ENCODE measurements around the gene VSTM2B. TPM values are rescaled to one million over a fixed set of nuclear protein-coding genes. Genes with fewer than 3 reads are reported as not detected.

Gene VSTM2B
- 0.07 to 0.09 TPM in 2 of 5 replicates, not detected in the others for total RNA-seq (2022; extraction: Qiagen RNA extraction)

GRCh38 chr19:29525901-29526729 is at the start of gene VSTM2B:
Gene VSTM2B (plus strand): TSS chr19:29525994. CDS start chr19:29526584, 590 bp downstream.

GRCh38 chr19:29605653-29606419 is 80.0 kb downstream of the VSTM2B start, which contains the start of gene POP4:
Gene POP4 (plus strand): TSS chr19:29606283. CDS start chr19:29606319, 36 bp downstream.

Other genes starting within 250 kb of the VSTM2B start
- gene POP4, start 80.3 kb downstream of the VSTM2B start, total RNA-seq (2022; extraction: Qiagen RNA extraction), result 181 to 245 TPM (median 195 TPM) in 5 replicates
- 7.0 to 11.4 TPM (median 10.5 TPM) in 5 replicates for gene PLEKHF1, start 139.5 kb downstream of the VSTM2B start, total RNA-seq (2022; extraction: Qiagen RNA extraction)
- 42.5 to 51.4 TPM (median 48.6 TPM) in 5 replicates for gene C19orf12, start 189.3 kb downstream of the VSTM2B start, total RNA-seq (2022; extraction: Qiagen RNA extraction)